Right kidney (tissue), 9 donors: ENCODE measurements around the gene SELENOK.
"Not testable (repeated sequence)": the region's sequence is repeated elsewhere in the genome, so short reads cannot be mapped to it uniquely, and the experiment has no call there.

Experiments
- DNase-seq: peaks from one replicate; pipeline ENCODE4 v3.0.0-alpha.2; 2016
- long read RNA-seq, 8 donors: transcript quantifications; one replicate each; lab custom pipeline, GENCODE V29; 2026

SELENOK gene
- long read RNA-seq, donor 1, transcript SELENOK-204 (5 exons, 1,633 nt): major isoform, 102 of 139 reads
- long read RNA-seq, donor 1, transcript SELENOK-203 (5 exons, 611 nt): minor isoform, 8 of 139 reads
- long read RNA-seq, donor 1, partial matches to known transcripts: 25 of 139 reads
- long read RNA-seq, donor 1, other reads (novel, unspliced or antisense): 0 of 139 reads
- long read RNA-seq, donor 2, transcript SELENOK-204 (5 exons, 1,633 nt): major isoform, 47 of 62 reads
- long read RNA-seq, donor 2, partial matches to known transcripts: 13 of 62 reads
- long read RNA-seq, donor 2, other reads (novel, unspliced or antisense): 0 of 62 reads
- long read RNA-seq, donor 3, transcript SELENOK-204 (5 exons, 1,633 nt): major isoform, 37 of 44 reads
- long read RNA-seq, donor 3, partial matches to known transcripts: 5 of 44 reads
- long read RNA-seq, donor 3, other reads (novel, unspliced or antisense): 0 of 44 reads
- long read RNA-seq, donor 4, transcript SELENOK-204 (5 exons, 1,633 nt): major isoform, 54 of 63 reads
- long read RNA-seq, donor 4, partial matches to known transcripts: 8 of 63 reads
- long read RNA-seq, donor 4, other reads (novel, unspliced or antisense): 0 of 63 reads
- long read RNA-seq, donor 5, transcript SELENOK-204 (5 exons, 1,633 nt): major isoform, 80 of 91 reads
- long read RNA-seq, donor 5, partial matches to known transcripts: 7 of 91 reads
- long read RNA-seq, donor 5, other reads (novel, unspliced or antisense): 0 of 91 reads
- long read RNA-seq, donor 6, transcript SELENOK-204 (5 exons, 1,633 nt): major isoform, 47 of 70 reads
- long read RNA-seq, donor 6, partial matches to known transcripts: 19 of 70 reads
- long read RNA-seq, donor 6, other reads (novel, unspliced or antisense): 0 of 70 reads
- long read RNA-seq, donor 7, transcript SELENOK-204 (5 exons, 1,633 nt): major isoform, 58 of 83 reads
- long read RNA-seq, donor 7, partial matches to known transcripts: 23 of 83 reads
- long read RNA-seq, donor 7, other reads (novel, unspliced or antisense): 0 of 83 reads
- long read RNA-seq, donor 8, transcript SELENOK-204 (5 exons, 1,633 nt): major isoform, 71 of 76 reads
- long read RNA-seq, donor 8, partial matches to known transcripts: 0 of 76 reads
- long read RNA-seq, donor 8, other reads (novel, unspliced or antisense): 0 of 76 reads

DNA sequence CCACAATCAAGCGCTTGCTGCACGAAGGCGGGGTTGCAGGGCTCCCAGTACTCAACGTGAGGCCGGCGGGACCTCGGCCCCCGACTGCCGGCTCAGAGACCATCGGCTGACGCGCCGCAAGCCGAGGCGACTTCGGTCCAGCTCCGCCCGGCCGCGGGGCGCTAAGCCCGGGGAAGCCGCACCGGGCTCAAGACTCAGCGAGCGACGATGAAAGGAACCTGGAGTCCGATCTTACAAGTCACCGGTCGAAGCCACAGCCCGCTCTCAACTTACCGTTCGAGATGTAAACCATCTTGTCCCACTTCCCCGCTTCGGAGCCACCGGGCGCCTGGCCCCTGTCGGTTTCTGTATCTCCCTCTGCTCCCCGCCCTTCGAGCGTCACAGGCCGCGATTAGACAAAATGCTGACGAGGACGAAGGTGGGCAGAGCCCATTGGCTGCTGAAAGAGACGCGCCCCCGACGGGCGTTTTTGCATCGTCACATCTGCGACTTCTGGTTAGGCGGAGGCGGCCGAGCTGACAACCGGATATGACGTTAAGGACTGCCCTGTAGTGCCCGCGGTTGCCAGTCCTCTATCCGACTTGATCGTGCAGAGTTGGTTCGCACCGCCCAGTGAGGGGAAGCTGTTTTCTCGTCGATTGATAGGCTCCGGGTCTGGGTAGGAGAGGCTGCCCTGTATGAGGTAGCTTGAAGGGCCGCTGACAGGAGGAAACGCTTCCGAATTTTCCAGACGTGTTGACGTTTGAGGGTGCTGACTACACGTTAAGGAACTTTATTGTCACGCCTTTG lies at the start of gene SELENOK:
SELENOK (minus strand) TSS at position 363 of the 789 bp plus-strand sequence.
- peak; percentile 96 for DNase-seq

- DNase-seq: no peak
Measured at GRCh38 chr3:53941184-53941583, 49.5 kb upstream of the SELENOK start.

GRCh38 chr3:53940623-53941022 lies 49.0 kb upstream of the SELENOK start:
- DNase-seq: no peak

- no peak for DNase-seq
Measured at GRCh38 chr3:53939813-53940212, 48.2 kb upstream of the SELENOK start.

DNA sequence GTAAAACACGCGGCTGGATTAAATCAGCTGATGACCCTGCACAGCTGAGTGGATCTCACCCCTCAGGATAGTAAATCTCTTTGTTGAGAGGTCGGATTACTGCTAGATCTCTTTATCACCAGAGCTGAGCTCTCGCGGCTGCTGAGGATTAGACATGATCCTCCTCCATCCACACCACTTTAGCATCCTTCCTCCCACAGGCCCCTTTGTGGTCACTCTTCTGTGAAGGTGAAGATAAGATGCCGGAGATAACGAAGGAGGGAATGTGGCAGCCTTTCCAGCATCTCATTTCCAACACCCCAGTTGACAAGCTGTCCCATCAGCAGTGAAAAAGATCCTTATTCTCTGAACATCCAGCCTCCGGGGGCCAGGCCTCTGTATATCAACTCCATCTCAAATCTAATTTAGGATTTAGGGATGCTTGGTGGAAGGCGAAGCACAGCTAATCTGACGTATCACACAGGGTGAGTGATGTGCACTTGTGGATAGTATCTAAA lies 47.5 kb upstream of the SELENOK start:
- peak; percentile 30 for DNase-seq

- peak; percentile 42 for DNase-seq
Measured at GRCh38 chr3:53938645-53939044, 47.0 kb upstream of the SELENOK start.

GRCh38 chr3:53936347-53936746 lies 44.7 kb upstream of the SELENOK start:
- DNase-seq: no peak

- DNase-seq: no peak
Measured at GRCh38 chr3:53935283-53935901, 43.7 kb upstream of the SELENOK start.

DNA sequence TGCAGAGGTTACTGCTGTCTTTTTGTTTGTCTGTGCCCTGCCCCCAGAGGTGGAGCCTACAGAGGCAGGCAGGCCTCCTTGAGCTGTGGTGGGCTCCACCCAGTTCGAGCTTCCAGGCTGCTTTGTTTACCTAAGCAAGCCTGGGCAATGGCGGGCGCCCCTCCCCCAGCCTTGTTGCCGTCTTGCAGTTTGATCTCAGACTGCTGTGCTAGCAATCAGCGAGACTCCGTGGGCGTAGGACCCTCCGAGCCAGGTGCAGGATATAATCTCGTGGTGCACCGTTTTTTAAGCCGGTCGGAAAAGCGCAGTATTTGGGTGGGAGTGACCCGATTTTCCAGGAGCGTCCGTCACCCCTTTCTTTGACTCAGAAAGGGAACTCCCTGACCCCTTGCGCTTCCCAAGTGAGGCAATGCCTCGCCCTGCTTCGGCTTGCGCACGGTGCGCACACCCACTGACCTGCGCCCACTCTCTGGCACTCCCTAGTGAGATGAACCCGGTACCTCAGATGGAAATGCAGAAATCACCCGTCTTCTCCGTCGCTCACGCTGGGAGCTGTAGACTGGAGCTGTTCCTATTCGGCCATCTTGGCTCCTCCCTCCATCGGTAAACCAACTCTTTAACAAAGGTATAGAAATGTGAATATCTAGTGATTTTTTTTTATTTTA lies 35.7 kb upstream of the SELENOK start:
- not testable (repeated sequence) for DNase-seq

DNA sequence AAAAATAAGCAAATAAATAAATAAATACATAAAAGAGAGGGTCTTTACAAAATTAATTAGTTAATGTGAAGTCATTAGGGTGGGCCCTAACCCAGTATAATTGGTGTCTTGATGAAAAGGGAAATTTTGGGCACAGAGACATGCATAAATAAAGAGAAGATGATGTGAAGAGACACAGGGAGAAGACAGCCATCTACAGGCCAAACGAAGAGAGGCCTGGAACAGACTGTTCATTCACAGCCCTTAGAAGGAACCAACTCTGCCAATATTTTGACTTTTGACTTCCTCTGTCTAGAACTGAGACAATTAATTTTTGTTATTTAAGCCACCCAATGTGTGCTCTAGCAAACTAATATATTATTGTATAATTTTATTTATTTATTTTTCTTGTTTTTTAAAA lies 29.6 kb upstream of the SELENOK start:
- DNase-seq: no peak

- DNase-seq: no peak
Measured at GRCh38 chr3:53919741-53920140, 28.1 kb upstream of the SELENOK start.

- no peak for DNase-seq
Measured at GRCh38 chr3:53913401-53913800, 21.7 kb upstream of the SELENOK start.

DNA sequence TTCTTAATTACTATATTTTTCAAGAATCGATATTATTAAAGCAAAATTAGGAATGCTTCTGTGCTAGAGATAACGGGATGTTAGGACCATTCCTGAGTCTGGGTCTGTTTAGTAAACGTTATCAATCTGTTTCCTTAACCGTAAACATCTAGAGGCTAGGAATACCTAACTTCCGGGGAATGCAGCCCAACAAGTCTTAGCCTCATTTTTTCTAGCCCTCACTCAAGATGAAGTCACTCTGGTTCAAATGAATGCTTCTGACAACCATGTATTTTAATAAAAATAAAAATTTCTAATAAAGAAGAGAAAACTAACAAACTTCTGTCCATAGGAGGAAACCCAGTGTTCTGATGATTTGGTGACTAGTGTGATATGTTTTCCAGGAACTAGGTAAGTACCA lies 11.1 kb upstream of the SELENOK start:
- no peak for DNase-seq

DNA sequence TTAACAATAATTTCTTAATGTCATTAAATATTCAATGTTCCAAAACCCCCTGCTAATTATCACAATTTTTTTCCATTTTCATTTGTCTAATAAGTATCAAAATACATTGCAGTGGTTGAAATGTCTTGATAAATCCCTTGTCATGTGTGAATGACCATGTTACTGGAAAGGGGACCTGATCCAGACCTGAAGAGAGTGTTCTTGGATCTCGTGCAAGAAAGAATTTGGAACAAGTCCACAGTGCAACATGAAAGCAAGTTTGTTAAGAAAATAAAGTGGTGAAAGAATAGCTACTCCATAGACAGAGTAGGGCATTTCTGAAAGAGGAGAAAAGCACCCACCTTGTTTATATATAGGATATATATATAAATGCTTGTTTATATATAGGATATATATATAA lies 10.4 kb upstream of the SELENOK start:
- no peak for DNase-seq

DNA sequence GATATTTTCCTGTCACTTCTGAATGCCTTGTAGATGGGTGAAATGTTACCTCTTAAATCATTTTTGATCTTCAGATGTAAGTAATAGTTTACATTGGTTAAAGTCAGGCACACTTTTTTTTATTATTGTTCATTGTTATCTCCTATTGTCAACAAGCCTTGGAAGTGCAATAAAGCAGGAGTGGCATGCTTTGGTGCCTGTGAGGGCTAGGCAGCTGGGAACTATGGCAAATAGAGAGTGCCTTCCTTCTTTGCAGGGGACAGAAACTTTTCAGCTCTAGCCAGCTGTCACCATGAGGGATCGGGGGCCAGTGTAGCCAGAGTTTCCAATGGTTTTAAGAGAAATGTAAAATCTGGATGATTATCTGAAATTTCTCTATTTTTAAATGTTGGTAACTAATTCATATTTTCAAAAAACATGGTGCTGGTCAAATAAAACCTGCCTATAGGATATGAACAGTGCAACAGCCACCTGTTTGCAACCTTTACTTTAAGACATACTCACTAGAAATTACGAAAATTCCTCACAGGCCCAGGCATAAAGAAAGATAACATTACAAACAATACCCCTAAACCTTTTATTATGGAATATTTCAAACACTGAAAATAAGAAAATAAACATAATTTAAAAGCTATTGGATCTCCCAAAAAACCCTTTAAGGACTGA lies 9.1 kb upstream of the SELENOK start:
- no peak for DNase-seq

- no peak for DNase-seq
Measured at GRCh38 chr3:53899750-53900149, 8.1 kb upstream of the SELENOK start.

DNA sequence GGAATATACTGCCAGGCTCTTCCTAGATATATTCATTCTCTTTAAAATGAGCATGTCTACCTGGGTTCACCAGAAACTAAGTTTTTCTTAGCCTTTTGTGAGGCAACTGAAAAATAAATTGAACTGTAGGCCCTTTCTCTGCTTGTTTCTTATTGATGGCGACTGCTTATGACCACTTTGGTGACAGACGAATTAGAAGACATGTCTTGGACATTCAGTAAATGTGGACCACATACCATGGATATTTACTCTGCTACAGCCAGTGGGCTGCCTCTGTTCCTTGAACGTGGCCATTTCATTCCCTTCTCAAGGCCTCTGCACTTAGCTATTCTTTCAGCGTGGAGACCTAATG lies 603 bp upstream of the SELENOK start:
- no peak for DNase-seq

DNA sequence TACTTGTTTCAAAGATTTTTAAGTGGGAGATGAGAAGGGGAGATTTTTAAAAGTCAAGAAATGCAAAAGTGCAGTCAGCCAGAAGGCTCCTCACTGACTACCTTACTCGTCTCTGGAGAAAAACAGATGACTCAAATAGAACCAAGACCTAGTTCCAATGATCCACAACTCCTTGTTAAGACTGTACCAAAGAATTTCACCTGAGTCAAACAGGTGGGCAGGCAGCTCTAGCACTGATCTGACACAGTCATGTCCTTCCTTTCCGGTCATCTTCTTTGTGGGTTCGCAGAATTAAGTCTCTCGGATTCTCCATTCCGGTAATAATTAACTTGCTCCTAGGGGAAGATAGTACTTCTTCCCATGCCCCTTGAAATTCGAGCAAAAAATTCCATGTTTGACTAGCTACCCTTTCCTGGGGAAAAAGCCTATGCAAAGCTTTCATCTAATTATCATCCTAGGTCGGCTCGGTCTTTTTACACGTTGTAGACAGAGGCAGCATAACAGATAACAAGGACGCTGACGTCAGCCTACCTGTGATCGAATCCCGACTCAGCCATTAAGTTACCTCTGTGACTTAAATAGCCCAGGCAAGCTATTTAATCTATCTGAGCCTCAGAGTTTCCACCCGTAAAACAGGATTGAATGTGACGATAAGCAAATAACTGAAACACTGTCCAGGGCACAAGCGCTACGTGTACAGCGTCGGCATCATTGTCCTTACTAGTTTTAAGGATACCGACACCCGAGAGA lies 758 bp downstream of the SELENOK start:
- DNase-seq: no peak

DNA sequence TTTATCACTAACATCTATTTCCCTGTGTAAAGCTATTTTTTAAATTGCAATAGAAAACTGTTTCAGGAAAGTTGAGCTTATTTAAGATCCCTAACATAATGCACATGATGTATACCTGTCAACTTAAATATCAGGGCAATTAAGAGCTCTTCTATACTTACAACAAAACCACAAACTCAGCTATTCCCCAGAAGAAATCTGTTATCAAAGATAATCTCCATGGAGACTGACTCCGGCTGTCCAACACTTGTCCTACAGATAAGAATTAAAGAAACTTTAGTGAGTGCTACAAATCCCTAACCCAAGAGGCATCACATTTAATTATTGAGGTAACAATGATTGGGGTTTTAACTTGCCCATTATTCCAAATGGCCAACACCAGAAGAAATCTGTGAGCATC lies 3.4 kb downstream of the SELENOK start:
- DNase-seq: no peak

- no peak for DNase-seq
Measured at GRCh38 chr3:53887446-53887845, 4.2 kb downstream of the SELENOK start.
